KMS-11 (cell line): ENCODE data around the gene STPG1.
A peak's percentile ranks its signal among the peaks of the same experiment; 100 is the strongest.

Experiments
- H2AFZ ChIP-seq: fragments of 200-600 bp; sonication (generic); 2 replicates; pipeline ENCODE4 v1.6.1; 2016; ENCODE audit warnings: antibody characterized with exemption, mixed run types, low read depth
- H3K27ac ChIP-seq: fragments of 200-600 bp; sonication (generic); 2 replicates; pipeline ENCODE4 v1.6.1; 2016; ENCODE audit warnings: mild to moderate bottlenecking, mixed run types
- H3K27me3 ChIP-seq: fragments of 200-600 bp; sonication (generic); 2 replicates; pipeline ENCODE4 v1.6.1; 2017; ENCODE audit warnings: mild to moderate bottlenecking, low read depth, mixed run types, moderate library complexity; ENCODE audit not compliant: insufficient read depth
- H3K36me3 ChIP-seq: fragments of 200-600 bp; sonication (generic); 2 replicates; pipeline ENCODE4 v1.6.1; 2017; ENCODE audit warnings: mild to moderate bottlenecking, mixed run types; ENCODE audit not compliant: insufficient read depth
- H3K4me1 ChIP-seq: fragments of 200-600 bp; sonication (generic); 2 replicates; pipeline ENCODE4 v1.6.1; 2016; ENCODE audit warnings: mild to moderate bottlenecking, low read depth, mixed run types; ENCODE audit not compliant: poor library complexity, severe bottlenecking
- H3K4me2 ChIP-seq: fragments of 200-600 bp; sonication (generic); 2 replicates; pipeline ENCODE4 v1.7.0; 2016; ENCODE audit warnings: mild to moderate bottlenecking, mixed run types
- H3K4me3 ChIP-seq: fragments of 200-600 bp; sonication (generic); IDR thresholded peaks from 2 replicates; pipeline ENCODE4 v1.6.1; 2017; ENCODE audit warnings: low read depth, low read length, mixed read lengths; ENCODE audit not compliant: insufficient read depth
- H3K79me2 ChIP-seq: fragments of 200-600 bp; sonication (generic); 2 replicates; pipeline ENCODE4 v1.6.1; 2016; ENCODE audit warnings: low read depth, mixed run types; ENCODE audit not compliant: insufficient read depth
- H3K9ac ChIP-seq: fragments of 200-600 bp; sonication (generic); 2 replicates; pipeline ENCODE4 v1.6.1; 2016; ENCODE audit warnings: mild to moderate bottlenecking, mixed run types
- H4K20me1 ChIP-seq: fragments of 200-600 bp; sonication (generic); 2 replicates; pipeline ENCODE4 v1.6.1; 2016; ENCODE audit warnings: mild to moderate bottlenecking, mixed run types; ENCODE audit not compliant: insufficient read depth
- TF ChIP-seq, protein P1 (sequence below): fragments of 200-600 bp; sonication (generic); conservative IDR thresholded peaks from 2 replicates; pipeline ENCODE4 v1.6.1; 2017; ENCODE audit warnings: low read depth, mild to moderate bottlenecking, antibody characterized with exemption, low read length, moderate library complexity, mixed read lengths

STPG1 gene

GRCh38 chr1:24416666-24417391 lies 3.2 kb upstream of the STPG1 start:
- Histone ChIP-seq H3K36me3 (no peaks in the 10 kb centered on the region), H4K20me1 (no peaks in the 10 kb centered on the region), H3K79me2 (0 out of 2 replicates have a peak, but pooled peaks cover 7% of the 10 kb centered on the region), H3K27me3 (no peaks in the 10 kb centered on the region), H3K4me3 (peak overlapping the region; percentile 62), H3K4me2 (peak overlapping the region; percentile 95), H3K4me1 (peaks cover 26% of the 10 kb centered on the region), H3K9ac (peak overlapping the region; percentile 46; the same call in 1 of the 2 replicates), H2AFZ (peak overlapping the region; percentile 84), H3K27ac (peak overlapping the region; percentile 31; the same call in 1 of the 2 replicates)
- TF ChIP-seq, protein P1, sequence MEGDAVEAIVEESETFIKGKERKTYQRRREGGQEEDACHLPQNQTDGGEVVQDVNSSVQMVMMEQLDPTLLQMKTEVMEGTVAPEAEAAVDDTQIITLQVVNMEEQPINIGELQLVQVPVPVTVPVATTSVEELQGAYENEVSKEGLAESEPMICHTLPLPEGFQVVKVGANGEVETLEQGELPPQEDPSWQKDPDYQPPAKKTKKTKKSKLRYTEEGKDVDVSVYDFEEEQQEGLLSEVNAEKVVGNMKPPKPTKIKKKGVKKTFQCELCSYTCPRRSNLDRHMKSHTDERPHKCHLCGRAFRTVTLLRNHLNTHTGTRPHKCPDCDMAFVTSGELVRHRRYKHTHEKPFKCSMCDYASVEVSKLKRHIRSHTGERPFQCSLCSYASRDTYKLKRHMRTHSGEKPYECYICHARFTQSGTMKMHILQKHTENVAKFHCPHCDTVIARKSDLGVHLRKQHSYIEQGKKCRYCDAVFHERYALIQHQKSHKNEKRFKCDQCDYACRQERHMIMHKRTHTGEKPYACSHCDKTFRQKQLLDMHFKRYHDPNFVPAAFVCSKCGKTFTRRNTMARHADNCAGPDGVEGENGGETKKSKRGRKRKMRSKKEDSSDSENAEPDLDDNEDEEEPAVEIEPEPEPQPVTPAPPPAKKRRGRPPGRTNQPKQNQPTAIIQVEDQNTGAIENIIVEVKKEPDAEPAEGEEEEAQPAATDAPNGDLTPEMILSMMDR: no peak

- TF ChIP-seq, protein P1: no peak
- peak overlapping the region; percentile 31; the same call in 1 of the 2 replicates for H3K27ac ChIP-seq
- H3K4me3 ChIP-seq: peak overlapping the region; percentile 90
These were observed 2.5 kb upstream of the STPG1 start for GRCh38 chr1:24415910-24416665.

GRCh38 chr1:24415334-24415909 lies 1.8 kb upstream of the STPG1 start, which contains the start of gene NIPAL3:
NIPAL3 (plus strand) TSS chr1:24415802; CDS start chr1:24419548, 3,746 bp downstream.
- Histone ChIP-seq H3K36me3 (no peaks in the 10 kb centered on the region), H2AFZ (peak within 1 kb of the TSS; percentile 84), H3K27me3 (no peaks in the 10 kb centered on the region), H3K4me3 (peak within 1 kb of the TSS; percentile 90), H3K27ac (peak within 1 kb of the TSS; percentile 31; the same call in 1 of the 2 replicates), H4K20me1 (no peaks in the 10 kb centered on the region), H3K4me2 (peak within 1 kb of the TSS; percentile 95), H3K9ac (peak within 1 kb of the TSS; percentile 46; the same call in 1 of the 2 replicates), H3K79me2 (0 out of 2 replicates have a peak, but pooled peaks cover 7% of the 10 kb centered on the region), H3K4me1 (peaks cover 26% of the 10 kb centered on the region)
- TF ChIP-seq, protein P1: peak; percentile 74

More at GRCh38 chr1:24415910-24416665, 2.5 kb upstream of the STPG1 start:
- Histone ChIP-seq H3K9ac (peak overlapping the region; percentile 46; the same call in 1 of the 2 replicates), H2AFZ (peak overlapping the region; percentile 84), H3K4me1 (peaks cover 26% of the 10 kb centered on the region), H3K79me2 (0 out of 2 replicates have a peak, but pooled peaks cover 7% of the 10 kb centered on the region), H3K4me2 (peak overlapping the region; percentile 95), H3K27me3 (no peaks in the 10 kb centered on the region), H4K20me1 (no peaks in the 10 kb centered on the region), H3K36me3 (no peaks in the 10 kb centered on the region)

DNA sequence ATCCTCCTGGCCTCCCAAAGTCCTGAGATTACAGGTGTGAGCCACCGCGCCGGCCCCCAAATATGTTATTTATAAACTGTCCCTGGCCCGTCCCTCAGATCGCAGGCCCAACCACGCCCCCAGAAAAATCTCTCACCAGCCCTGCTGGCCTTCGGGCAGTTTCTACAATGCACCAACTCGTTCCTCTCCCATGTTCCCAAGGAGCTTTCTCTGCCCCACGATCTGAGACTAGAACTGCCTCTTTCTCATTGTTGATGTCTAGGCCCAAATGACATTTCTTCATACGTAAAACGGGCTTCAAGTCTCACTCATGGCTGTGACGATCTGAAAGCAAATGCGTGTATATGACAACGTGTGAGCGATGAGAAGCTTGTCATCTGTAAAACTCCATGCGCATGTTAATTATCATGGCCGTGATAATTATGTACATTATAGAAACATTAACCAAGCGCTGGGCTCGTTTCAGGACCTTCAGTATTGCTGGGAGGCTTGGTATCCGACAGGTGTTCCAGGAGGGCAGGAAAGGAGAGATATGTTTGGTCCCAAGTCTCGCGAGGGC lies 1.3 kb upstream of the STPG1 start:
- Histone ChIP-seq H3K36me3 (no peaks in the 10 kb centered on the region), H4K20me1 (no peaks in the 10 kb centered on the region), H3K27me3 (no peaks in the 10 kb centered on the region), H3K4me2 (peak overlapping the region; percentile 42), H3K9ac (no peak overlapping the region), H2AFZ (peak overlapping the region; percentile 84), H3K4me1 (peaks cover 26% of the 10 kb centered on the region), H3K79me2 (0 out of 2 replicates have a peak, but pooled peaks cover 7% of the 10 kb centered on the region), H3K27ac (no peak overlapping the region), H3K4me3 (no peak overlapping the region)
- TF ChIP-seq, protein P1: no peak
